HL-60/S4 treated with retinoic acid at 250 ng/mL for 4 days and 3 days (cell line): ENCODE measurements around the gene RPL31.

Experiments
- in situ Hi-C: fragments of 300-500 bp; cut with MboI; formaldehyde crosslinking; loops from 2 replicates; pipeline ENCODE4 v1.7.0; 2022; ENCODE audit warnings: low sequenced_read_pairs

RPL31 gene

GRCh38 chr2:100974712-100975520 is 27.2 kb upstream of the RPL31 start:
- in situ Hi-C loops: no loop called here

- in situ Hi-C loops: no loop called here
Measured at GRCh38 chr2:100975521-100975785, 26.6 kb upstream of the RPL31 start.

- in situ Hi-C loops: no loop called here
Measured at GRCh38 chr2:100976061-100976460, 26.0 kb upstream of the RPL31 start.

- in situ Hi-C loops: no loop called here
Measured at GRCh38 chr2:100976645-100977391, 25.3 kb upstream of the RPL31 start.

- in situ Hi-C loops: no loop called here
Measured at GRCh38 chr2:100977511-100977910, 24.6 kb upstream of the RPL31 start.

GRCh38 chr2:100978582-100979191 is 23.4 kb upstream of the RPL31 start:
- in situ Hi-C loops: no loop called here

GRCh38 chr2:100980046-100980445 is 22.0 kb upstream of the RPL31 start:
- in situ Hi-C loops: loop anchor here (10.0 kb wide), 1 partner anchor 365 kb away; no protein-coding TSS in a partner anchor

- in situ Hi-C loops: loop anchor here (10.0 kb wide), 1 partner anchor 366 kb away; no protein-coding TSS in a partner anchor
Measured at GRCh38 chr2:100981011-100981410, 21.1 kb upstream of the RPL31 start.

GRCh38 chr2:100982431-100982861 is 19.6 kb upstream of the RPL31 start:
- in situ Hi-C loops: loop anchor here (10.0 kb wide), 1 partner anchor 368 kb away; no protein-coding TSS in a partner anchor

GRCh38 chr2:100983201-100983600 is 18.9 kb upstream of the RPL31 start:
- in situ Hi-C loops: loop anchor here (10.0 kb wide), 1 partner anchor 368 kb away; no protein-coding TSS in a partner anchor

GRCh38 chr2:100983684-100984310 is 18.3 kb upstream of the RPL31 start:
- in situ Hi-C loops: loop anchor here (10.0 kb wide), 1 partner anchor 369 kb away; no protein-coding TSS in a partner anchor

- in situ Hi-C loops: loop anchor here (10.0 kb wide), 1 partner anchor 370 kb away; no protein-coding TSS in a partner anchor
Measured at GRCh38 chr2:100984892-100985307, 17.2 kb upstream of the RPL31 start.

- in situ Hi-C loops: loop anchor here (10.0 kb wide), 1 partner anchor 371 kb away; no protein-coding TSS in a partner anchor
Measured at GRCh38 chr2:100986157-100986556, 15.9 kb upstream of the RPL31 start.

GRCh38 chr2:100987536-100987935 is 14.6 kb upstream of the RPL31 start:
- in situ Hi-C loops: loop anchor here (10.0 kb wide), 1 partner anchor 373 kb away; no protein-coding TSS in a partner anchor

GRCh38 chr2:100987974-100988373 is 14.1 kb upstream of the RPL31 start:
- in situ Hi-C loops: loop anchor here (10.0 kb wide), 1 partner anchor 373 kb away; no protein-coding TSS in a partner anchor

- in situ Hi-C loops: loop anchor here (10.0 kb wide), 1 partner anchor 374 kb away; no protein-coding TSS in a partner anchor
Measured at GRCh38 chr2:100988630-100989417, 13.3 kb upstream of the RPL31 start.

- in situ Hi-C loops: loop anchor here (10.0 kb wide), 1 partner anchor 375 kb away; no protein-coding TSS in a partner anchor
Measured at GRCh38 chr2:100989666-100990065, 12.4 kb upstream of the RPL31 start.

- in situ Hi-C loops: no loop called here
Measured at GRCh38 chr2:100990166-100990565, 11.9 kb upstream of the RPL31 start.

GRCh38 chr2:100990650-100991403 is 11.3 kb upstream of the RPL31 start:
- in situ Hi-C loops: no loop called here
